ENCODE results near the gene PITHD1. TPM values are rescaled to one million over a fixed set of nuclear protein-coding genes. Genes with fewer than 3 reads are reported as not detected.
A peak's percentile ranks its signal among the peaks of the same experiment; 100 is the strongest.
"Not testable (repeated sequence)": the region's sequence is repeated elsewhere in the genome, so short reads cannot be mapped to it uniquely, and the experiment has no call there.

PITHD1 gene
- total RNA-seq, 1 donor from 2014 or later, result 36.4 TPM

GRCh38 chr1:23825076-23825761 lies 47.0 kb downstream of the PITHD1 start, which contains the start of gene HMGCL:
Gene HMGCL (minus strand): TSS chr1:23825429. CDS start chr1:23825415, 14 bp downstream.
- Mint-ChIP-seq H3K27me3 (ENCODE audit: low read depth) (no peaks in the 10 kb centered on the region), H3K27ac (ENCODE audit: unreplicated experiment) (peak within 1 kb of the TSS; percentile 93), H3K4me3 (ENCODE audit: unreplicated experiment) (peak within 1 kb of the TSS; percentile 87), H3K36me3 (ENCODE audit: low read depth) (peaks cover 2% of the 10 kb centered on the region), H3K9me3 (ENCODE audit: low read depth) (no peaks in the 10 kb centered on the region), H3K4me1 (ENCODE audit: low read depth) (peaks cover 19% of the 10 kb centered on the region)
- TF ChIP-seq CTCF (IDR thresholded peaks at IDR 0.05), result no peak
- no peak for DNase-seq (ENCODE audit: low spot score)

GRCh38 chr1:23825762-23826522 lies 47.7 kb downstream of the PITHD1 start:
- no peak for TF ChIP-seq CTCF (IDR thresholded peaks at IDR 0.05)
- Mint-ChIP-seq H3K27ac (ENCODE audit: unreplicated experiment) (peak overlapping the region; percentile 93), H3K4me3 (ENCODE audit: unreplicated experiment) (peak overlapping the region; percentile 87), H3K4me1 (ENCODE audit: low read depth) (peaks cover 19% of the 10 kb centered on the region), H3K27me3 (ENCODE audit: low read depth) (no peaks in the 10 kb centered on the region), H3K36me3 (ENCODE audit: low read depth) (no peaks in the 10 kb centered on the region), H3K9me3 (ENCODE audit: low read depth) (no peaks in the 10 kb centered on the region)
- no peak for DNase-seq (ENCODE audit: low spot score)

GRCh38 chr1:23826590-23826989 lies 48.4 kb downstream of the PITHD1 start:
- H3K4me3 Mint-ChIP-seq (ENCODE audit: unreplicated experiment); H3K27ac Mint-ChIP-seq (ENCODE audit: unreplicated experiment); H3K9me3 Mint-ChIP-seq (ENCODE audit: low read depth); H3K27me3 Mint-ChIP-seq (ENCODE audit: low read depth); DNase-seq (ENCODE audit: low spot score); H3K36me3 Mint-ChIP-seq (ENCODE audit: low read depth): not testable (repeated sequence)
- peaks cover 19% of the 10 kb centered on the region for H3K4me1 Mint-ChIP-seq (ENCODE audit: low read depth)

GRCh38 chr1:23827717-23828116 lies 49.5 kb downstream of the PITHD1 start:
- H3K27me3 Mint-ChIP-seq (ENCODE audit: low read depth), result no peaks in the 10 kb centered on the region
- peaks cover 19% of the 10 kb centered on the region for H3K4me1 Mint-ChIP-seq (ENCODE audit: low read depth)
- no peaks in the 10 kb centered on the region for H3K9me3 Mint-ChIP-seq (ENCODE audit: low read depth)
- TF ChIP-seq CTCF (IDR thresholded peaks at IDR 0.05), result no peak
- no peaks in the 10 kb centered on the region for H3K36me3 Mint-ChIP-seq (ENCODE audit: low read depth)
- no peak overlapping the region for H3K4me3 Mint-ChIP-seq (ENCODE audit: unreplicated experiment)
- H3K27ac Mint-ChIP-seq (ENCODE audit: unreplicated experiment), result no peak overlapping the region
- DNase-seq (ENCODE audit: low spot score), result no peak

- H3K27me3 Mint-ChIP-seq (ENCODE audit: low read depth); H3K36me3 Mint-ChIP-seq (ENCODE audit: low read depth); H3K4me1 Mint-ChIP-seq (ENCODE audit: low read depth); H3K4me3 Mint-ChIP-seq (ENCODE audit: unreplicated experiment); DNase-seq (ENCODE audit: low spot score); H3K27ac Mint-ChIP-seq (ENCODE audit: unreplicated experiment); H3K9me3 Mint-ChIP-seq (ENCODE audit: low read depth): not testable (repeated sequence)
Observed at GRCh38 chr1:23834156-23834555, 55.9 kb downstream of the PITHD1 start.

GRCh38 chr1:23836037-23836436 lies 57.8 kb downstream of the PITHD1 start:
- no peak overlapping the region for H3K4me3 Mint-ChIP-seq (ENCODE audit: unreplicated experiment)
- H3K4me1 Mint-ChIP-seq (ENCODE audit: low read depth), result peaks cover 6% of the 10 kb centered on the region
- TF ChIP-seq CTCF (IDR thresholded peaks at IDR 0.05), result no peak
- no peak for DNase-seq (ENCODE audit: low spot score)
- peaks cover 9% of the 10 kb centered on the region for H3K27me3 Mint-ChIP-seq (ENCODE audit: low read depth)
- H3K9me3 Mint-ChIP-seq (ENCODE audit: low read depth), result no peaks in the 10 kb centered on the region
- no peaks in the 10 kb centered on the region for H3K36me3 Mint-ChIP-seq (ENCODE audit: low read depth)
- no peak overlapping the region for H3K27ac Mint-ChIP-seq (ENCODE audit: unreplicated experiment)

Other genes starting within 250 kb of the PITHD1 start
- gene E2F2, start 247.2 kb upstream of the PITHD1 start, total RNA-seq, result 0.72 to 4.3 TPM (median 0.87 TPM) in 3 replicates
- 81.8 to 330 TPM (median 83.5 TPM) in 3 replicates for gene ID3, start 218.9 kb upstream of the PITHD1 start, total RNA-seq
- gene RPL11, start 86.6 kb upstream of the PITHD1 start, total RNA-seq, result 485 to 589 TPM (median 492 TPM) in 3 replicates
- 41.7 to 47.8 TPM (median 42.9 TPM) in 3 replicates for gene ELOA, start 34.9 kb upstream of the PITHD1 start, total RNA-seq
- 39.8 to 43.0 TPM (median 40.4 TPM) in 3 replicates for gene LYPLA2, start 12.7 kb downstream of the PITHD1 start, total RNA-seq
- 24.9 to 34.0 TPM (median 25.7 TPM) in 3 replicates for gene GALE, start 22.3 kb downstream of the PITHD1 start, total RNA-seq
- 22.0 to 26.8 TPM (median 25.9 TPM) in 3 replicates for gene HMGCL, start 47.0 kb downstream of the PITHD1 start, total RNA-seq
- 14.6 to 15.9 TPM (median 15.6 TPM) in 3 replicates for gene FUCA1, start 89.9 kb downstream of the PITHD1 start, total RNA-seq
- not detected in 3 replicates for gene CNR2, start 134.9 kb downstream of the PITHD1 start, total RNA-seq
- 52.9 to 62.6 TPM (median 54.2 TPM) in 3 replicates for gene PNRC2, start 181.4 kb downstream of the PITHD1 start, total RNA-seq
- gene SRSF10, start 201.9 kb downstream of the PITHD1 start, total RNA-seq, result 86.0 to 113 TPM (median 92.0 TPM) in 3 replicates

All from chondrocyte (in vitro differentiated cells).